HL-60 (cell line): ENCODE measurements around the gene BLTP2.

Experiments used
- POLR2AphosphoS5 ChIP-seq: IDR thresholded peaks from 2 replicates; pipeline ENCODE4 v1.6.1; 2012; ENCODE audit warnings: low read depth
- TF ChIP-seq, protein P1 (sequence below): IDR thresholded peaks from one replicate; pipeline ENCODE4 v1.5.1; 2011; ENCODE audit warnings: low read length, control low read depth, inconsistent platforms; ENCODE audit not compliant: insufficient read depth
- TF ChIP-seq, protein P2 (sequence below): IDR thresholded peaks from 2 replicates; pipeline ENCODE4 v1.6.1; 2012; ENCODE audit warnings: low read depth; ENCODE audit not compliant: insufficient replicate concordance

GRCh38 chr17:28685366-28685765 lies 40.4 kb upstream of the BLTP2 start:
- TF ChIP-seq, protein P1, sequence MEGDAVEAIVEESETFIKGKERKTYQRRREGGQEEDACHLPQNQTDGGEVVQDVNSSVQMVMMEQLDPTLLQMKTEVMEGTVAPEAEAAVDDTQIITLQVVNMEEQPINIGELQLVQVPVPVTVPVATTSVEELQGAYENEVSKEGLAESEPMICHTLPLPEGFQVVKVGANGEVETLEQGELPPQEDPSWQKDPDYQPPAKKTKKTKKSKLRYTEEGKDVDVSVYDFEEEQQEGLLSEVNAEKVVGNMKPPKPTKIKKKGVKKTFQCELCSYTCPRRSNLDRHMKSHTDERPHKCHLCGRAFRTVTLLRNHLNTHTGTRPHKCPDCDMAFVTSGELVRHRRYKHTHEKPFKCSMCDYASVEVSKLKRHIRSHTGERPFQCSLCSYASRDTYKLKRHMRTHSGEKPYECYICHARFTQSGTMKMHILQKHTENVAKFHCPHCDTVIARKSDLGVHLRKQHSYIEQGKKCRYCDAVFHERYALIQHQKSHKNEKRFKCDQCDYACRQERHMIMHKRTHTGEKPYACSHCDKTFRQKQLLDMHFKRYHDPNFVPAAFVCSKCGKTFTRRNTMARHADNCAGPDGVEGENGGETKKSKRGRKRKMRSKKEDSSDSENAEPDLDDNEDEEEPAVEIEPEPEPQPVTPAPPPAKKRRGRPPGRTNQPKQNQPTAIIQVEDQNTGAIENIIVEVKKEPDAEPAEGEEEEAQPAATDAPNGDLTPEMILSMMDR = no peak
- TF ChIP-seq, protein P2, sequence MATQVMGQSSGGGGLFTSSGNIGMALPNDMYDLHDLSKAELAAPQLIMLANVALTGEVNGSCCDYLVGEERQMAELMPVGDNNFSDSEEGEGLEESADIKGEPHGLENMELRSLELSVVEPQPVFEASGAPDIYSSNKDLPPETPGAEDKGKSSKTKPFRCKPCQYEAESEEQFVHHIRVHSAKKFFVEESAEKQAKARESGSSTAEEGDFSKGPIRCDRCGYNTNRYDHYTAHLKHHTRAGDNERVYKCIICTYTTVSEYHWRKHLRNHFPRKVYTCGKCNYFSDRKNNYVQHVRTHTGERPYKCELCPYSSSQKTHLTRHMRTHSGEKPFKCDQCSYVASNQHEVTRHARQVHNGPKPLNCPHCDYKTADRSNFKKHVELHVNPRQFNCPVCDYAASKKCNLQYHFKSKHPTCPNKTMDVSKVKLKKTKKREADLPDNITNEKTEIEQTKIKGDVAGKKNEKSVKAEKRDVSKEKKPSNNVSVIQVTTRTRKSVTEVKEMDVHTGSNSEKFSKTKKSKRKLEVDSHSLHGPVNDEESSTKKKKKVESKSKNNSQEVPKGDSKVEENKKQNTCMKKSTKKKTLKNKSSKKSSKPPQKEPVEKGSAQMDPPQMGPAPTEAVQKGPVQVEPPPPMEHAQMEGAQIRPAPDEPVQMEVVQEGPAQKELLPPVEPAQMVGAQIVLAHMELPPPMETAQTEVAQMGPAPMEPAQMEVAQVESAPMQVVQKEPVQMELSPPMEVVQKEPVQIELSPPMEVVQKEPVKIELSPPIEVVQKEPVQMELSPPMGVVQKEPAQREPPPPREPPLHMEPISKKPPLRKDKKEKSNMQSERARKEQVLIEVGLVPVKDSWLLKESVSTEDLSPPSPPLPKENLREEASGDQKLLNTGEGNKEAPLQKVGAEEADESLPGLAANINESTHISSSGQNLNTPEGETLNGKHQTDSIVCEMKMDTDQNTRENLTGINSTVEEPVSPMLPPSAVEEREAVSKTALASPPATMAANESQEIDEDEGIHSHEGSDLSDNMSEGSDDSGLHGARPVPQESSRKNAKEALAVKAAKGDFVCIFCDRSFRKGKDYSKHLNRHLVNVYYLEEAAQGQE = no peak
- no peak for TF ChIP-seq POLR2AphosphoS5
